ENCODE results near the gene DDX60.
"Not testable (repeated sequence)": the region's sequence is repeated elsewhere in the genome, so short reads cannot be mapped to it uniquely, and the experiment has no call there.

The DDX60 gene

GRCh38 chr4:168293386-168293975, 25.1 kb downstream of the DDX60 start:
- DNase-seq: no peak

GRCh38 chr4:168291242-168291641, 27.3 kb downstream of the DDX60 start:
- no peak for DNase-seq

- not testable (repeated sequence) for DNase-seq
Observed at GRCh38 chr4:168285850-168286249, 32.7 kb downstream of the DDX60 start.

- no peak for DNase-seq
Observed at GRCh38 chr4:168279556-168279955, 39.0 kb downstream of the DDX60 start.

GRCh38 chr4:168275836-168276235, 42.7 kb downstream of the DDX60 start:
- no peak for DNase-seq

- no peak for DNase-seq
Observed at GRCh38 chr4:168274871-168275270, 43.7 kb downstream of the DDX60 start.

- no peak for DNase-seq
Observed at GRCh38 chr4:168273838-168274237, 44.7 kb downstream of the DDX60 start.

GRCh38 chr4:168272488-168272887, 46.1 kb downstream of the DDX60 start:
- no peak for DNase-seq

- no peak for DNase-seq
Observed at GRCh38 chr4:168269896-168270295, 48.7 kb downstream of the DDX60 start.

- DNase-seq: no peak
Observed at GRCh38 chr4:168265327-168265726, 53.2 kb downstream of the DDX60 start.

- DNase-seq: no peak
Observed at GRCh38 chr4:168264903-168265302, 53.6 kb downstream of the DDX60 start.

- no peak for DNase-seq
Observed at GRCh38 chr4:168263039-168263438, 55.5 kb downstream of the DDX60 start.

- DNase-seq: no peak
Observed at GRCh38 chr4:168259096-168259495, 59.5 kb downstream of the DDX60 start.

GRCh38 chr4:168257768-168258167, 60.8 kb downstream of the DDX60 start:
- DNase-seq: no peak

- DNase-seq: no peak
Observed at GRCh38 chr4:168248176-168248710, 70.3 kb downstream of the DDX60 start.

GRCh38 chr4:168247603-168248002, 70.9 kb downstream of the DDX60 start:
- DNase-seq: no peak

- no peak for DNase-seq
Observed at GRCh38 chr4:168241953-168242352, 76.6 kb downstream of the DDX60 start.

- DNase-seq: no peak
Observed at GRCh38 chr4:168240821-168241220, 77.7 kb downstream of the DDX60 start.

GRCh38 chr4:168221301-168221700, 97.3 kb downstream of the DDX60 start:
- DNase-seq: no peak

- no peak for DNase-seq
Observed at GRCh38 chr4:168220893-168221292, 97.7 kb downstream of the DDX60 start.

- DNase-seq: no peak
Observed at GRCh38 chr4:168218645-168219044, 99.9 kb downstream of the DDX60 start.

GRCh38 chr4:168213511-168213910, 105.0 kb downstream of the DDX60 start:
- not testable (repeated sequence) for DNase-seq

GRCh38 chr4:168212656-168213055, 105.9 kb downstream of the DDX60 start:
- DNase-seq: no peak

- DNase-seq: no peak
Observed at GRCh38 chr4:168208957-168209614, 109.5 kb downstream of the DDX60 start.

Data from SIG-M5 (cell line).